Measurements from ENCODE around the gene OSBPL7.

The OSBPL7 gene

DNA sequence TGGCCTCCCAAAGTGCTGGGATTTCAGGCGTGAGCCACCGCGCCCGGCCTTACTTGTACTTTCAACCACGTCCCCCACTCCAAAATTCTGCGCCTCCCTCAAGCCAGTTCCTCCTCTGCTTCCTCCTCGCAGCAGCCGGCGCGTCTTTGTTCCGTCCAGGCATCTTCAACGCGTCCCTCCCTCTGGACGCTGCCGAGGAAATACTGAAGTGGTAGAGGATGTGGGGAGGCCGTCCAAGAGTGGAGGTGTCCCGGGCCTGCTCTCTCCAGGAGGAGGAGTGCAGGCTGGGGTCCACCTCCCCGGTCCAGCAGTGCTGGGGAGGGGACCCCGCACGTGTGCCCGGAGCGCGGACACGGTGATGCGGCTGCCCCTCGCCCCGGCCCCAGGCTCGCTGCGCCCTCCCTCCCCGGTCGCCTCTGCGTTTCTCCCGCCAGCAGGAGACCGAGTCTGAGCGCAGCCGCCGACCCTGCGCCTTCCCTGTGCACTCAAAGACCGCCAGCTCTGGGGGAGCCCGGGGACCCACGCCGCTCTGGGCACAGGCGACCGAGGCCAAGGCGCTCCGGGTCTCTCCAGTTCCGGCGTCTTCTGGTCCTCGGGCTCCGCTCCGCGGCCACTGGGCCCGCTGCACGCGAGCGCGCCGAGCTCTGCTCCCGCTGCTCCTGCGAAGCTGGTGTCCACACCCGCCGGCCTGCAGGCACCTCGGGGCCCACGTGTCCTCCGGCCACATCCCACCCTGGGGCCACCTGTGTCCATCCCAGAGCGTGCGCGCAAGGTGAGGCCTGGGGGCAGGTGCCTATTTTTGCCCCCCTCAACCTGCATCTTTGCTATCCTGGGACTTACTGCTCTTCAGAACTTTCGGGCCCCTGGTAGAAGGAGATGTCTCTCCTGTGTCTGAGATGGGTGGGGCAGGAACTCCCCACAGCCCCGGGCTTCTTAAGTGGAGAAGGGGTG, 31.7 kb downstream of the OSBPL7 start:
- no peaks in the 10 kb centered on the region for H3K4me1 ChIP-seq (ENCODE audit: control insufficient read depth, low read depth, low read length)

DNA sequence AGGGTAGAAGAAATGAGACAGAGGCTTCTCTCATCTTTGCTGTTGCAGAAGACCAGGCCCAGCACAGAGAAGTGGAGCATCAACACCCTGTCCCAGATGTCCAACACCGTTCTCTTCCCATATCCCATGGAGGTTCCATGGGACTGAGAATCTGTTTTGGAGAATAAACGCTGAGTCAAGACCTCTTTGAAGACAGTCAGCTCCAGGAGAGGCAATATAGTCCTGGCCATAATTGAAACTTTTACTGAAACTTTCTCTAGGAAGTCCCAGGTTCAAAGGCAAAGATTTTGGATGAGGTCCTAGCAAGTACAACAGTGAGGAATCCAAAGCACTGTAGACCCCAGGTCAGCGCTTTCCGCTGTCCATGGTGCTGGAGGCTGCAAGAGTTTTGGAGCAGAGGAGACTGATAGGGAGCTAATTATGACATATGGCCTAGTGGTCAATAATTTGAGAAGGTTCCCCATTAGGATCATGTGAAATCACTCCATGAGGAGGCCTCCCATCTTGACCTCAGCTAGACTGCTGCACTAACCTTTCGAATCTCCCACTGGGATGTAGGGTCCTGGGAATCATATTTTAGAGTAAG, 36.0 kb downstream of the OSBPL7 start:
- Histone ChIP-seq H2BK5ac (ENCODE audit: low read length) (no peak overlapping the region), H3K4ac (ENCODE audit: low read depth, low read length) (no peak overlapping the region), H4K5ac (ENCODE audit: low read length) (no peak overlapping the region), H4K8ac (ENCODE audit: low read depth, low read length) (no peak overlapping the region), H3K79me1 (ENCODE audit: low read length) (no peaks in the 10 kb centered on the region), H2BK15ac (replicated peaks; ENCODE audit: low read depth) (no peak overlapping the region), H3K56ac (ENCODE audit: low read length) (no peak overlapping the region), H2BK120ac (ENCODE audit: low read depth, low read length) (no peak overlapping the region), H3K4me2 (ENCODE audit: low read length) (no peak overlapping the region), H3K27ac (ENCODE audit: low read depth, low read length) (no peak overlapping the region), H3K36me3 (ENCODE audit: control insufficient read depth, insufficient read depth, low read length) (no peaks in the 10 kb centered on the region), H2AK5ac (ENCODE audit: low read length) (no peak overlapping the region), H3K4me3 (ENCODE audit: low read length) (no peak overlapping the region), H3K4me1 (ENCODE audit: control insufficient read depth, low read depth, low read length) (no peaks in the 10 kb centered on the region), H3K23ac (ENCODE audit: low read length) (no peak overlapping the region), H3K79me2 (ENCODE audit: control insufficient read depth, insufficient read depth, low read length) (no peaks in the 10 kb centered on the region), H3K18ac (ENCODE audit: low read length) (no peak overlapping the region), H3K9ac (ENCODE audit: low read length) (no peak overlapping the region), H3K27me3 (ENCODE audit: insufficient read depth, low read length, poor library complexity) (peaks cover 8% of the 10 kb centered on the region)
- WGBS (ENCODE audit: extremely low coverage, insufficient coverage, low lambda C conversion rate): no CpG with 5 or more reads among the region's 5 CpGs
- DNase-seq: peak; percentile 75

More for the DNA sequence above, 31.7 kb downstream of the OSBPL7 start:
- H2AK5ac ChIP-seq (ENCODE audit: low read length): no peak overlapping the region
- H3K4me2 ChIP-seq (ENCODE audit: low read length): peak overlapping the region; percentile 73
- DNase-seq: peak; percentile 65
- no peak overlapping the region for H3K4ac ChIP-seq (ENCODE audit: low read depth, low read length)
- no peak overlapping the region for H2BK15ac ChIP-seq (replicated peaks; ENCODE audit: low read depth)
- no peak overlapping the region for H4K5ac ChIP-seq (ENCODE audit: low read length)
- no peak overlapping the region for H4K8ac ChIP-seq (ENCODE audit: low read depth, low read length)
- no CpG with 5 or more reads among the region's 70 CpGs for WGBS (ENCODE audit: extremely low coverage, insufficient coverage, low lambda C conversion rate)
- H3K27ac ChIP-seq (ENCODE audit: low read depth, low read length): no peak overlapping the region
- no peaks in the 10 kb centered on the region for H3K36me3 ChIP-seq (ENCODE audit: control insufficient read depth, insufficient read depth, low read length)
- no peaks in the 10 kb centered on the region for H3K79me1 ChIP-seq (ENCODE audit: low read length)
- H2BK5ac ChIP-seq (ENCODE audit: low read length): no peak overlapping the region
- H3K23ac ChIP-seq (ENCODE audit: low read length): no peak overlapping the region
- H3K27me3 ChIP-seq (ENCODE audit: insufficient read depth, low read length, poor library complexity): peaks cover 14% of the 10 kb centered on the region
- H3K56ac ChIP-seq (ENCODE audit: low read length): peak overlapping the region; percentile 60
- H3K79me2 ChIP-seq (ENCODE audit: control insufficient read depth, insufficient read depth, low read length): no peaks in the 10 kb centered on the region
- H3K18ac ChIP-seq (ENCODE audit: low read length): no peak overlapping the region
- H2BK120ac ChIP-seq (ENCODE audit: low read depth, low read length): no peak overlapping the region
- H3K4me3 ChIP-seq (ENCODE audit: low read length): peak overlapping the region; percentile 17
- H3K9ac ChIP-seq (ENCODE audit: low read length): no peak overlapping the region

DNA sequence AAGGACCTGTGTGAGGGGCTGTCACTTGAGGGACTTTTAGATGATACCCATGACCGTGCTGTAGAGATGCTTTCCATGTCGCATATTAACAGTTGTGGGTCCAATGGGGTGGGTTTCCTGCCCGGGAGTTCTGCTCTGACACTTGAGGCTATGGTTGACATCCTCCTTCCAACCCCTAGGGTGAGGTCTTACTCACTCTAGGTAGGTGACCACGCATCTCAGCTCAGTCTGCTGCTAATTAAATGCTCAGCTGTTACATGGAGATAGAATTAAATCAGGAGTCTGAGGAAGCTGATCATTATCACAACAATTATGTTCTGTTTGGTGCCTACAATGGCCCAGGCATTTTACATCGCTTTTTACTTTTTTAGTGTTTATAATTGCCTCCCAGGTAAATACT, 40.2 kb downstream of the OSBPL7 start:
- H3K79me2 ChIP-seq (ENCODE audit: control insufficient read depth, insufficient read depth, low read length): no peaks in the 10 kb centered on the region
- no peak overlapping the region for H4K5ac ChIP-seq (ENCODE audit: low read length)
- H2BK120ac ChIP-seq (ENCODE audit: low read depth, low read length): no peak overlapping the region
- H3K4ac ChIP-seq (ENCODE audit: low read depth, low read length): no peak overlapping the region
- no peak overlapping the region for H4K8ac ChIP-seq (ENCODE audit: low read depth, low read length)
- H3K56ac ChIP-seq (ENCODE audit: low read length): no peak overlapping the region
- DNase-seq: no peak
- H3K79me1 ChIP-seq (ENCODE audit: low read length): no peaks in the 10 kb centered on the region
- H2BK5ac ChIP-seq (ENCODE audit: low read length): no peak overlapping the region
- H3K36me3 ChIP-seq (ENCODE audit: control insufficient read depth, insufficient read depth, low read length): no peaks in the 10 kb centered on the region
- H3K9ac ChIP-seq (ENCODE audit: low read length): no peak overlapping the region
- H3K23ac ChIP-seq (ENCODE audit: low read length): no peak overlapping the region
- no peak overlapping the region for H3K18ac ChIP-seq (ENCODE audit: low read length)
- H3K4me3 ChIP-seq (ENCODE audit: low read length): no peak overlapping the region
- H3K4me1 ChIP-seq (ENCODE audit: control insufficient read depth, low read depth, low read length): no peaks in the 10 kb centered on the region
- no peak overlapping the region for H3K27ac ChIP-seq (ENCODE audit: low read depth, low read length)
- H3K27me3 ChIP-seq (ENCODE audit: insufficient read depth, low read length, poor library complexity): no peaks in the 10 kb centered on the region
- no CpG with 5 or more reads among the region's 5 CpGs for WGBS (ENCODE audit: extremely low coverage, insufficient coverage, low lambda C conversion rate)
- H2BK15ac ChIP-seq (replicated peaks; ENCODE audit: low read depth): no peak overlapping the region
- no peak overlapping the region for H2AK5ac ChIP-seq (ENCODE audit: low read length)
- no peak overlapping the region for H3K4me2 ChIP-seq (ENCODE audit: low read length)

DNA sequence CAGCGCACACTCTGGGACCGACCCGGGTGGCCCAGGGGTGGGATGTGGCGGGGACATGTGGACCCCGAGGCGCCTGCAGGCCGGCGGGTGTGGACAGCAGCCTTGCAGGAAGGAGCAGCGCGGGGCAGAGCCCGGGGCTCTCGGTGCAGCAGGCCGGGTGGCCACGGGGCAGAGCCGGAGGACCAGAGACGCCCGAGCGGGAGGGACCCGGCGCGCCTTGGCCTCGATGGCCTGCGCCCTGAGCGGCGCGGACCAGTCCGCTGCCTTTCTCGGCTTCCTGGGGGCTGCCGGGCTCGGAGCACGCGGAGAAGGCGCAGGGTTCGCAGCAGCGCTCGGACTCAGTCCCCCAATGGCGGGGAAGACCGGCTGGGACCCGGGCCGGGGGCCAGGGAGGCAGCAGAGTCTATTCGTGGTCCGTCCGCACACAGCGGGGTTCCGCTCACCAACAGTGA, 43.4 kb downstream of the OSBPL7 start:
- DNase-seq: no peak
- H3K9ac ChIP-seq (ENCODE audit: low read length): no peak overlapping the region
- no peak overlapping the region for H3K27ac ChIP-seq (ENCODE audit: low read depth, low read length)
- H3K4ac ChIP-seq (ENCODE audit: low read depth, low read length): no peak overlapping the region
- no peaks in the 10 kb centered on the region for H3K36me3 ChIP-seq (ENCODE audit: control insufficient read depth, insufficient read depth, low read length)
- no peak overlapping the region for H2AK5ac ChIP-seq (ENCODE audit: low read length)
- no peak overlapping the region for H2BK120ac ChIP-seq (ENCODE audit: low read depth, low read length)
- no peak overlapping the region for H3K18ac ChIP-seq (ENCODE audit: low read length)
- H2BK15ac ChIP-seq (replicated peaks; ENCODE audit: low read depth): no peak overlapping the region
- no peak overlapping the region for H3K4me3 ChIP-seq (ENCODE audit: low read length)
- H3K4me2 ChIP-seq (ENCODE audit: low read length): no peak overlapping the region
- no peak overlapping the region for H4K8ac ChIP-seq (ENCODE audit: low read depth, low read length)
- H3K79me2 ChIP-seq (ENCODE audit: control insufficient read depth, insufficient read depth, low read length): no peaks in the 10 kb centered on the region
- no peak overlapping the region for H2BK5ac ChIP-seq (ENCODE audit: low read length)
- H3K79me1 ChIP-seq (ENCODE audit: low read length): no peaks in the 10 kb centered on the region
- H3K4me1 ChIP-seq (ENCODE audit: control insufficient read depth, low read depth, low read length): no peaks in the 10 kb centered on the region
- no peak overlapping the region for H4K5ac ChIP-seq (ENCODE audit: low read length)
- no CpG with 5 or more reads among the region's 45 CpGs for WGBS (ENCODE audit: extremely low coverage, insufficient coverage, low lambda C conversion rate)
- H3K56ac ChIP-seq (ENCODE audit: low read length): no peak overlapping the region
- no peak overlapping the region for H3K23ac ChIP-seq (ENCODE audit: low read length)
- no peaks in the 10 kb centered on the region for H3K27me3 ChIP-seq (ENCODE audit: insufficient read depth, low read length, poor library complexity)

DNA sequence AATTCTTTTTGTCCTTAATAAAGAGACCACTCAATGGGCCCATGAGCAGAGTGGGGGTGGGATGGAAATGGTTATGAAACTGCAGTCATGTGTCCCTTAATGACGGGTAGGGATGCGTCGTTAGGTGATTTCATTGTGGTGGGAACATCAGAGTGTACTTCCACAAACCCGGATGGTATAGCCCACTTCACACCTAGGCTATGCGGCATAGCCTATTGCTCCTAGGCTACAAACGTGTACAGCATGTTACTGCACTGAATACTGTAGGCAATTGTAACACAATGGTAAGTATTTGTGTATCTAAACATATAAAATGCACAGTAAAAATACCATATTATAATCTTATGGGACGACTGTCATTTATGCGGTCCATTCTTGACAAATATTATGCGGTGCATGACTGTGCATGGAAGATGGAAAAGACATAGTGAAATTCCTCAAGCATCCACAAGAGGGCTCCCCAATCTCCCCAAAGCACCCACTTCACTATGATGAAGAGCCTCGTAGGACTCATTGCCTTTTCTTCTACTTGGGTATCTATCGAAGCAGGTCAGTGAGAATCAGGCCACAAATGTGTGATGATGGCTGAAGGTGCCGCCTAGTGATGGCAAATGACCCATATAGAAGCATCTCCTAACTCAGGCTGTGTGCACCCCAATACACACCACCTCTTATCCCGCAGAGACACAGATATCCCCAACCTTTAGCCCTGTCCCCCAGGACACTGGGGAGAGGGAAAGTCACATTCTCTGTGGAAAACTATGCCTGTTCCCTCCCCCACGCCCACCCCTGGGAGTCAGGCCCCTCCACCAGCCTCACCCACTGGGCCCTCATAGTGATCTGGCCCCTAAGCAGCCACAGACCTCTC, 45.0 kb downstream of the OSBPL7 start:
- Histone ChIP-seq H3K4me1 (ENCODE audit: control insufficient read depth, low read depth, low read length) (no peaks in the 10 kb centered on the region), H2BK15ac (replicated peaks; ENCODE audit: low read depth) (no peak overlapping the region), H3K4me2 (ENCODE audit: low read length) (no peak overlapping the region), H3K27me3 (ENCODE audit: insufficient read depth, low read length, poor library complexity) (no peaks in the 10 kb centered on the region), H2BK120ac (ENCODE audit: low read depth, low read length) (no peak overlapping the region), H3K36me3 (ENCODE audit: control insufficient read depth, insufficient read depth, low read length) (no peaks in the 10 kb centered on the region), H3K79me2 (ENCODE audit: control insufficient read depth, insufficient read depth, low read length) (no peaks in the 10 kb centered on the region), H3K27ac (ENCODE audit: low read depth, low read length) (no peak overlapping the region), H3K4ac (ENCODE audit: low read depth, low read length) (no peak overlapping the region), H2AK5ac (ENCODE audit: low read length) (no peak overlapping the region), H2BK5ac (ENCODE audit: low read length) (no peak overlapping the region), H3K56ac (ENCODE audit: low read length) (no peak overlapping the region), H3K18ac (ENCODE audit: low read length) (no peak overlapping the region), H3K23ac (ENCODE audit: low read length) (no peak overlapping the region), H3K4me3 (ENCODE audit: low read length) (no peak overlapping the region), H3K9ac (ENCODE audit: low read length) (no peak overlapping the region), H4K8ac (ENCODE audit: low read depth, low read length) (no peak overlapping the region), H3K79me1 (ENCODE audit: low read length) (no peaks in the 10 kb centered on the region), H4K5ac (ENCODE audit: low read length) (no peak overlapping the region)
- WGBS (ENCODE audit: extremely low coverage, insufficient coverage, low lambda C conversion rate): no CpG with 5 or more reads among the region's 14 CpGs
- peak; percentile 45 for DNase-seq
